ENCODE measurements around the gene HDAC4.

DNA sequence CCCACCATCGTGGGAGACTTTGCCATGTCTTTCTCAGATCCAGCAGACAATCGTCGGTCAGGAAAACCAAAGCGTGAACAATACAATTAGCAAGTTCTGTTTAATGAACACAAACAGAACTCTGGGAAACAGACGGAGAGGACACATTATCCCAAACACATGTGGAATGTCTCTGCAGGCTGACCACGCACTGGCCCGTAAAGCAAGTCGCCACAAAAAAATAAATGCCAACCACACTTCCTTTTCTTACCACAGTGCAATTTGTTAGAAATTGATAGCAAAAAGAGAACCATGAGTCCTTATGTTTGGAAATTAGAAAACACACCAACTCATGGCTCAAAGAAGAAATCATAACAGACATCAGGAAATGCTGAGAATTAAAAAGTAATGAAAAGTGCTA, 342.1 kb downstream of the HDAC4 start:
- TF ChIP-seq ZNF274 (IDR thresholded peaks at IDR 0.05; ENCODE audit: low read depth, low read length) (no peak), YY1 (IDR thresholded peaks at IDR 0.05; ENCODE audit: insufficient read depth, insufficient read length) (no peak)
